Osteoblast (primary cell): ENCODE results near the gene ADCY2. TPM values are rescaled to one million over a fixed set of nuclear protein-coding genes. Genes with fewer than 3 reads are reported as not detected.
A peak's percentile ranks its signal among the peaks of the same experiment; 100 is the strongest.

Experiments
- DNase-seq: peaks from one replicate; pipeline ENCODE4 v3.0.0; 2011; ENCODE audit warnings: low spot score, mixed read lengths; ENCODE audit not compliant: insufficient read length; ENCODE audit errors: missing footprints
- H2AFZ ChIP-seq: 2 replicates; pipeline ENCODE4 v1.6.0; 2011; ENCODE audit warnings: mild to moderate bottlenecking, low read length
- H3K27ac ChIP-seq: 2 replicates; pipeline ENCODE4 v1.5.1; 2011; ENCODE audit warnings: mild to moderate bottlenecking, low read depth, low read length, moderate library complexity
- H3K27me3 ChIP-seq: 2 replicates; pipeline ENCODE4 v1.6.0; 2012; ENCODE audit warnings: mild to moderate bottlenecking, control low read depth, inconsistent platforms, low read length, moderate library complexity; ENCODE audit not compliant: insufficient read depth
- H3K36me3 ChIP-seq: 2 replicates; pipeline ENCODE4 v1.5.1; 2011; ENCODE audit warnings: mild to moderate bottlenecking, low read length, control low read depth, moderate library complexity; ENCODE audit not compliant: insufficient read depth
- H3K4me1 ChIP-seq: 2 replicates; pipeline ENCODE4 v1.5.1; 2011; ENCODE audit warnings: mild to moderate bottlenecking, low read length, control low read depth, moderate library complexity; ENCODE audit not compliant: insufficient read depth
- H3K4me2 ChIP-seq: 2 replicates; pipeline ENCODE4 v1.6.0; 2011; ENCODE audit warnings: mild to moderate bottlenecking, low read length; ENCODE audit not compliant: insufficient read depth
- H3K4me3 ChIP-seq: fragments of 200-600 bp; sonication (generic); 3 replicates; pipeline ENCODE4 v1.5.1; 2012; ENCODE audit warnings: mild to moderate bottlenecking, low read length, inconsistent platforms; ENCODE audit not compliant: insufficient read depth
- H3K79me2 ChIP-seq: 2 replicates; pipeline ENCODE4 v1.6.0; 2012; ENCODE audit warnings: mild to moderate bottlenecking, low read length, control low read depth, inconsistent platforms; ENCODE audit not compliant: insufficient read depth
- H3K9me3 ChIP-seq: 2 replicates; pipeline ENCODE4 v1.5.1; 2011; ENCODE audit warnings: low read depth, low read length, control low read depth
- H4K20me1 ChIP-seq: 2 replicates; pipeline ENCODE4 v1.6.0; 2012; ENCODE audit warnings: mild to moderate bottlenecking, low read length, control low read depth; ENCODE audit not compliant: insufficient read depth
- CTCF ChIP-seq: IDR thresholded peaks from 2 replicates; pipeline ENCODE4 v1.5.1; 2011; ENCODE audit warnings: mild to moderate bottlenecking, low read depth, low read length, moderate library complexity; ENCODE audit errors: extremely low read depth
- total RNA-seq: library from RNA; depleted of rRNA; stranded (reverse); fragments of >200 nt; gene quantifications from 2 replicates; pipeline ENCODE4 v1.2.3, GENCODE V29; 2012

Gene ADCY2
- total RNA-seq, 1 donor: under 0.01 TPM

- TF ChIP-seq CTCF: no peak
- H3K79me2 ChIP-seq: no peaks in the 10 kb centered on the region
- peaks cover 21% of the 10 kb centered on the region for H3K27me3 ChIP-seq
- peak; percentile 86 for DNase-seq
- H3K36me3 ChIP-seq: no peaks in the 10 kb centered on the region
- H3K4me1 ChIP-seq: peaks cover 3% of the 10 kb centered on the region
- no peak overlapping the region for H3K27ac ChIP-seq
- no peaks in the 10 kb centered on the region for H4K20me1 ChIP-seq
- H3K9me3 ChIP-seq: no peaks in the 10 kb centered on the region
- peak overlapping the region; percentile 68 for H3K4me2 ChIP-seq
- peak overlapping the region; percentile 33 for H3K4me3 ChIP-seq
- H2AFZ ChIP-seq: peak overlapping the region; percentile 51
Measured at GRCh38 chr5:7849681-7850394, 453.9 kb downstream of the ADCY2 start.

- Histone ChIP-seq H3K4me2 (peak within 1 kb of the TSS; percentile 72), H3K9me3 (no peaks in the 10 kb centered on the region), H3K4me1 (peaks cover 3% of the 10 kb centered on the region), H3K79me2 (no peaks in the 10 kb centered on the region), H3K27me3 (peaks cover 15% of the 10 kb centered on the region), H4K20me1 (no peaks in the 10 kb centered on the region), H3K36me3 (no peaks in the 10 kb centered on the region), H2AFZ (peak within 1 kb of the TSS; percentile 68), H3K4me3 (peak within 1 kb of the TSS; percentile 66), H3K27ac (no peak within 1 kb of the TSS)
- DNase-seq: peak; percentile 90
- peak; percentile 15 for TF ChIP-seq CTCF
Measured at GRCh38 chr5:7850395-7851239, 454.7 kb downstream of the ADCY2 start, which contains the start of gene CFAP90. TSS of gene CFAP90 (minus strand) at chr5:7851133. CDS start at chr5:7851021, 112 bp downstream.

GRCh38 chr5:7851240-7851592 lies 455.3 kb downstream of the ADCY2 start:
- Histone ChIP-seq H3K4me3 (peak overlapping the region; percentile 66), H3K27me3 (peaks cover 14% of the 10 kb centered on the region), H3K4me1 (peaks cover 3% of the 10 kb centered on the region), H3K36me3 (no peaks in the 10 kb centered on the region), H3K27ac (no peak overlapping the region), H3K79me2 (no peaks in the 10 kb centered on the region), H3K9me3 (no peaks in the 10 kb centered on the region), H2AFZ (peak overlapping the region; percentile 68), H3K4me2 (peak overlapping the region; percentile 72), H4K20me1 (no peaks in the 10 kb centered on the region)
- DNase-seq: no peak
- no peak for TF ChIP-seq CTCF
